Prostate gland (tissue), 2 donors: ENCODE data around the gene COL4A6.

Experiments used
- POLR2A ChIP-seq: fragments of 450-650 bp; IDR thresholded peaks from one replicate; pipeline ENCODE4 v1.6.1; 2016; ENCODE audit warnings: antibody characterized with exemption, mild to moderate bottlenecking
- POLR2AphosphoS5 ChIP-seq: sonication (generic); formaldehyde crosslinking; IDR thresholded peaks from one replicate; pipeline ENCODE4 v1.6.1; 2017; ENCODE audit warnings: antibody characterized with exemption
- TF ChIP-seq, protein P1 (sequence below), 4 experiments: fragments of 200-600 bp in 2 of 4; fragments of 450-650 bp in 2 of 4; sonication (generic) in 2 of 4; IDR thresholded peaks; 1 replicate in 3 of 4; 2 replicates in 1 of 4; pipeline ENCODE4 v1.5.1; 2016 to 2019; ENCODE audit warnings: antibody characterized with exemption in 4 of 4, mild to moderate bottlenecking in 2 of 4, moderate library complexity in 2 of 4

DNA sequence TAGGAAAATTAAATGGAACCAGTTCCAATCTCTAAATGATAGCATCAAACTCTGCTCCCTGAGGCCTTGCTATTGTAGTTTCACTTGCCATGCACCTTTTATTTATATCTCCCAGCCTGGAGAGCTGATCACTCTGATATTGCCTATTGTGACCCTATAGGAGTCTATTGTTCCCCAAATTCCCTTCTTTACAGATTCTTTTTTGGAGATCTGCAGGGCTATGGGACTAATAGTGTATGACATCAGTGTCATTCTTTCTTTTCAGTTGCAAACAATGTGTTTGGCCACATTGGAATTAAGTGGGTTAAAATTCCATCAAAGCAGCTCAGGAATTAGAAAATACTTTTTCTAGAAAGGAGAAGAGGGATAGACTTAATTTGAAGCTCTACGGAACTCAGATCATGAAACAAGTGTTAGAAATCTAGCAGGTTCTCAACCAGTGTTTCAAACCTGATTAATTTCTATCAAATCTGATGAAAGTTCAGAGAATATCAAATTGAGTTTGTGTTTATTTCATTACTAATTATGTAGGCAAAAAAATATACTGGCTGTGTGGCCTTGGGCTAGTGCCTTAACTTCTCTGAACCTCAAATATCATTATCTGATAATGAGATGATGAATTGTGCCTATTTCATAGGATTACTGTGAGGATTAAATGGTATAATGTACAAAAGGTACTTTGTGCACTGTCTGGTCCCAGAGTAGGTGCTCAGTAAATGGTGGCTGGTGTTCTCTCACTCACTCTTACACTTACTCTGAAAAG lies 71.4 kb downstream of the COL4A6 start:
- TF ChIP-seq, protein P1, sequence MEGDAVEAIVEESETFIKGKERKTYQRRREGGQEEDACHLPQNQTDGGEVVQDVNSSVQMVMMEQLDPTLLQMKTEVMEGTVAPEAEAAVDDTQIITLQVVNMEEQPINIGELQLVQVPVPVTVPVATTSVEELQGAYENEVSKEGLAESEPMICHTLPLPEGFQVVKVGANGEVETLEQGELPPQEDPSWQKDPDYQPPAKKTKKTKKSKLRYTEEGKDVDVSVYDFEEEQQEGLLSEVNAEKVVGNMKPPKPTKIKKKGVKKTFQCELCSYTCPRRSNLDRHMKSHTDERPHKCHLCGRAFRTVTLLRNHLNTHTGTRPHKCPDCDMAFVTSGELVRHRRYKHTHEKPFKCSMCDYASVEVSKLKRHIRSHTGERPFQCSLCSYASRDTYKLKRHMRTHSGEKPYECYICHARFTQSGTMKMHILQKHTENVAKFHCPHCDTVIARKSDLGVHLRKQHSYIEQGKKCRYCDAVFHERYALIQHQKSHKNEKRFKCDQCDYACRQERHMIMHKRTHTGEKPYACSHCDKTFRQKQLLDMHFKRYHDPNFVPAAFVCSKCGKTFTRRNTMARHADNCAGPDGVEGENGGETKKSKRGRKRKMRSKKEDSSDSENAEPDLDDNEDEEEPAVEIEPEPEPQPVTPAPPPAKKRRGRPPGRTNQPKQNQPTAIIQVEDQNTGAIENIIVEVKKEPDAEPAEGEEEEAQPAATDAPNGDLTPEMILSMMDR (IDR thresholded peaks at IDR 0.05) = no peak
- no peak for TF ChIP-seq POLR2A
- no peak for TF ChIP-seq POLR2AphosphoS5
